ENCODE measurements around the gene KPNA5. TPM values are rescaled to one million over a fixed set of nuclear protein-coding genes. Genes with fewer than 3 reads are reported as not detected.
"Not testable (repeated sequence)": the region's sequence is repeated elsewhere in the genome, so short reads cannot be mapped to it uniquely, and the experiment has no call there.

KPNA5 gene
- total RNA-seq, result 10 to 100 TPM; 10.4 to 13.6 TPM

DNA sequence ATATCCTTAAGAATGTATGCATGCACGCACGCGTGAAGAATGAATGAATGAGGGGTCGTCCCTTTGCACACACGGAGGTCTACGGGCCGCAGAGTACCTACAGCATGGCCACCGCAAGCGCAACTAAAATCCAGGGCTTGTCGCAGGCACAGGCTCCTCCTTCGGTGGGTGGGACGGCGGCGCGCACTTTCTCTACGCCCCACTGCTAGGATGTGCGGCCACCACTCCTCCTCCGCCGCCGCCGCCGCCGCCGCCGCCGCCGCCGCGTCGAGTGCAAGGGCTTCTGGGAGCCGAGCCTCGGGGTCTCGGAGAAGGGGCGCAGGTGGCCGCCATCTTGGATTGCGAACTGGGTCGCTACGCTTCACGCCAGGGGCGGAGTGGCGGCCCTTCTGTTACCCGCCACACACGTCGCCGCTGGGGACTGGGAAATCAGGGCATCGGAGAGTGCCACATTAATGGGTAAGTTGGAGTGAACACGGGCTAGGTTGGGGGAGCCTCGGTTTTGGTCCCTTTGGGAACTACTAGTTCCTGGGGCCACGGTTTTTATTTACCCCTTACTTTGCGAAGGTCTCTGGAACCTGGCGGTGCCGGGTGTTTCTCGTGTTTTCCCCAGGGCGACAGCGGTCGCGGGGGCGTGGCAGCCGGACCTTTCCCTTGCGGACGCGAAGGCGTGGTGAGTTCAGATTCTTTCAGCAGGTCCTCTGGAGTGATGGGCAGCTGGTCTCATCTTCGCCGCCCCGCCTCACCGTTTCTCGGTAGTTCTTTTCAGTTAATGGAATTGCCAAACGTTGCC lies at the start of gene KPNA5:
KPNA5 (plus strand) TSS at position 332 of the 793 bp plus-strand sequence; CDS start at position 456, 124 bp downstream.
- peak within 1 kb of the TSS; percentile 98 for H3K4me3 Mint-ChIP-seq
- DNase-seq, result peak; percentile 96
- peak; percentile 96 for ATAC-seq
- H3K36me3 Mint-ChIP-seq (ENCODE audit: low read depth), result peaks cover 23% of the 10 kb centered on the region
- intact Hi-C loops (cut with DNase I, micrococcal nuclease), result loop anchor here (1.0 to 10.0 kb wide), 5 partner anchors 13 to 804 kb away; partner anchors contain the start of genes RWDD1 (in 2 of the 2), ZUP1 (in 2 of the 2), DCBLD1 (in 1 of the 2) and NT5DC1 (in 1 of the 2)
- CTCF ChIA-PET, result interaction anchor here (0.9 kb wide), 1 partner anchor 13 kb away, joined by 4 read pairs; the partner anchor contains the start of gene ZUP1
- H3K27ac Mint-ChIP-seq, result peak within 1 kb of the TSS; percentile 99
- H3K4me1 Mint-ChIP-seq, result peaks cover 30% of the 10 kb centered on the region
- POLR2A ChIA-PET, result interaction anchor here (0.6 to 1.6 kb wide), 3 partner anchors 13 to 110 kb away, joined by 4 to 7 read pairs (median 5); partner anchors contain the start of genes RWDD1 and ZUP1
- H3K27me3 Mint-ChIP-seq, result no peaks in the 10 kb centered on the region
- no peaks in the 10 kb centered on the region for H3K9me3 Mint-ChIP-seq (ENCODE audit: low read depth)

DNA sequence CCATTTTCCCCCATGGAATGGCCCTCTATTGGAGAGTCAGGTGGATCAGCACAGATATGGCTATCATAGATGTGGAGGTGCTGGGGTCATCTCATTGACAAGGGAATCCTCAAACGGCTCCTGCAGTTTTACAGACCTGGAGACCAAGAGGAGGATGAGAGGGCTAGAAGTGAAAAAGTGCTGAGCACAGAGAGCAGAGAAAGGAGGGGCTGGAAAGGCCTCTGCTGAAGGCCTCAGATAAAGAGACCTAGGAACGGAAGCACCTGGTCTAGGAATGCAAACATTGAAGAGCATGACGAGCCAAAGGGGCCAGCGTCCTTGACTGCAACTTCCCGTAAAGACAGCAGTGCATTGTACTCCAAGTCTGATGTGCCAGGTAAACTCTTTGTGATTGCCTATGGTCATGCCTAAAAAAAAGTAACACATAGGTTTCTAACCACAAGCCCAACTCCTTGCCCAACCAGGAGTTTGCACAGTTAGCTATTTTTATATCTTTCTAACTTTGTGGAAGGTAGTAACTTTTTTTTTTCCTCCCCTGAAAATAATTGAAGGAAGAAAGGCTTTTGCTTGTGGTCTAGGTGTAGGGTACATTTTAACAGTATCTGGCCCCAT lies 49.5 kb upstream of the KPNA5 start:
- no peak overlapping the region for H3K4me3 Mint-ChIP-seq
- H3K36me3 Mint-ChIP-seq (ENCODE audit: low read depth), result peaks cover 17% of the 10 kb centered on the region
- DNase-seq (no peak), ATAC-seq (no peak)
- CTCF ChIA-PET, result no interaction called here
- no peak overlapping the region for H3K27ac Mint-ChIP-seq
- intact Hi-C loops (cut with DNase I, micrococcal nuclease), result loop anchor here in 1 of 2 experiments (10.0 kb wide), 1 partner anchor 213 kb away; no protein-coding TSS in a partner anchor
- H3K9me3 Mint-ChIP-seq (ENCODE audit: low read depth), result no peaks in the 10 kb centered on the region
- POLR2A ChIA-PET, result no interaction called here
- H3K4me1 Mint-ChIP-seq, result peaks cover 2% of the 10 kb centered on the region
- H3K27me3 Mint-ChIP-seq, result no peaks in the 10 kb centered on the region

DNA sequence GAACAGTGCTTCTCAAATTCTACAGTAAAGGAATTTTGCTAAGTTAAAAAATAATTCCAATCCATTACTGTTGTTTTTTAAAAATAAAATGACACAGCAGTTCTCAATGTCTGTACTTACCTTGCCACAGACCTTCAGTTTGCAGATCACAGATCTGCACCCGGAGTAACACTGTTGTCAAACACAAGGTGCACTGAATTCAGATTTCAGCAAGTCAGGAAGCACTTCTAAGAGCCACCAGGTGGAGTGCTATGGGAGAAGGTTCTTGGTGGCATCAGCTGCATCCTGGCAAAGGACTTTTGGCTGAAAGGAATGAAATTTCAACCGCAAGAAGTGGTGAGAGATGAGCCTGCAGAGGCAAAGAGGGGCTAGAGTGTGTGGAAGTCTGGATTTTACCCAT lies 47.3 kb upstream of the KPNA5 start:
- POLR2A ChIA-PET, result no interaction called here
- Mint-ChIP-seq H3K27me3 (no peaks in the 10 kb centered on the region), H3K4me1 (peaks cover 2% of the 10 kb centered on the region), H3K4me3 (no peak overlapping the region), H3K36me3 (ENCODE audit: low read depth) (peaks cover 24% of the 10 kb centered on the region), H3K9me3 (ENCODE audit: low read depth) (no peaks in the 10 kb centered on the region), H3K27ac (no peak overlapping the region)
- intact Hi-C loops (cut with DNase I, micrococcal nuclease), result loop anchor here in 1 of 2 experiments (10.0 kb wide), 1 partner anchor 211 kb away; no protein-coding TSS in a partner anchor
- peak; percentile 47 for ATAC-seq
- CTCF ChIA-PET, result interaction anchor here (1.1 kb wide), 1 partner anchor 34 kb away, joined by 3 read pairs; no protein-coding TSS in a partner anchor
- no peak for DNase-seq

DNA sequence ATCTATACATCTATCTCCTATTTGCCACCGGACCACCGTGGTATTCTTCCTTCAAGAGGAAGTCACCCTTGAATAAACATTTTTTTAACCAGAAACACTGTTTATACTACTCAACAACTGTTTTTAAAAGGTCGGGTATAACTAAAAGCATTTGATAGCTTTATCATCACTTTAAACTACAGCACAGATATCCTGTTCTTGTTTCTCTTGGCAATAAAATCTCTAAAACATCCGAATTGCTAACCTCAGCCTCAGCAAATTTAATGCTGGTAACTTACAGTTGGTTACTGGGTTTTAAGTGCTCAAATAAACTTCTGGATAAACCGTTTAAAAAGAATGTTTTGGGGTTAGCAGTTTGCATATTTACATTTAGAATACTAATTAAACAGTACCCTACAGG lies 32.9 kb upstream of the KPNA5 start:
- ChIA-PET POLR2A (no interaction called here), CTCF (interaction anchor here (1.2 to 3.1 kb wide), 6 partner anchors 13 to 430 kb away, joined by 3 to 16 read pairs (median 4); no protein-coding TSS in a partner anchor)
- no peaks in the 10 kb centered on the region for H3K9me3 Mint-ChIP-seq (ENCODE audit: low read depth)
- peaks cover 33% of the 10 kb centered on the region for H3K36me3 Mint-ChIP-seq (ENCODE audit: low read depth)
- peaks cover 6% of the 10 kb centered on the region for H3K4me1 Mint-ChIP-seq
- no peak overlapping the region for H3K4me3 Mint-ChIP-seq
- no peaks in the 10 kb centered on the region for H3K27me3 Mint-ChIP-seq
- ATAC-seq, result no peak
- no peak overlapping the region for H3K27ac Mint-ChIP-seq
- intact Hi-C loops (cut with DNase I, micrococcal nuclease), result no loop called here
- DNase-seq, result no peak

DNA sequence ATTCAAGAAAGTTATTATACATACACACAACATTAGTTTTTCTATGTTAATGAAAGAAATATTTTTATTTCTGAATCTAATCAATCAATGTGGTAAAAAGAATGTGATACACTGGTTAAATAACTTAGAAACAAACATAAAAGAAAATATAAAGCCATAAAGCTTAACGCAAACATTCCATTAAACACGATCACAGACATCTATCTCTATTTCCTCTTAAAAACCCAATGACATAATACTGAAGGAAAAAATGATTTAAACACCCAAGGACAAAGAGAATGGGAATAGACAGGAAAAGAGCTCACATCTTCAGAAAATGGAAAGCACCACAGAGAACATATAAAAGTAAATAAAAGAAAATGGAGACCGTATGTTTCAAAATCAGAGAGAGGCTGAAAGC lies 31.9 kb upstream of the KPNA5 start:
- H3K36me3 Mint-ChIP-seq (ENCODE audit: low read depth), result peaks cover 24% of the 10 kb centered on the region
- intact Hi-C loops (cut with DNase I, micrococcal nuclease), result no loop called here
- no peaks in the 10 kb centered on the region for H3K9me3 Mint-ChIP-seq (ENCODE audit: low read depth)
- ChIA-PET POLR2A (no interaction called here), CTCF (interaction anchor here (0.6 to 1.8 kb wide), 7 partner anchors 14 to 480 kb away, joined by 3 to 6 read pairs (median 3); no protein-coding TSS in a partner anchor)
- no peak overlapping the region for H3K4me3 Mint-ChIP-seq
- ATAC-seq (no peak), DNase-seq (no peak)
- peaks cover 6% of the 10 kb centered on the region for H3K4me1 Mint-ChIP-seq
- H3K27me3 Mint-ChIP-seq, result no peaks in the 10 kb centered on the region
- H3K27ac Mint-ChIP-seq, result no peak overlapping the region

DNA sequence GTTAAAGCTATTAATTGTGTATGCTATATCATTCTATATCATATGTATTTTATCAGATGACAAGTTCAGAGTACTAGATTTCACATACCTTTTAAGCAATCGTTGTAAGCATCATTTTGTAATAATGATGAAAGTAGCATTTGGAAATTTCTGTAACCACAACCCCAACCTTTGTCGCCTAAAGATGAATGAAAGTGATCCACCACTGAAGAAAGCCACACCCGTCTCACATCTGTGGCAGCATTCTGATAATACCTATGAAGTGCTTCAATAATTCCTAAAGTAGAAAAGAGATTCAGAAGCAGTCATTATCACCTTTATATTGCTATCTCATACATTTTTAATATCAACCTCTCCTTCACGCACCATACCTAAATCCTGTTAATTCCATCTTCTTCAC lies 29.1 kb upstream of the KPNA5 start:
- intact Hi-C loops (cut with DNase I, micrococcal nuclease), result no loop called here

DNA sequence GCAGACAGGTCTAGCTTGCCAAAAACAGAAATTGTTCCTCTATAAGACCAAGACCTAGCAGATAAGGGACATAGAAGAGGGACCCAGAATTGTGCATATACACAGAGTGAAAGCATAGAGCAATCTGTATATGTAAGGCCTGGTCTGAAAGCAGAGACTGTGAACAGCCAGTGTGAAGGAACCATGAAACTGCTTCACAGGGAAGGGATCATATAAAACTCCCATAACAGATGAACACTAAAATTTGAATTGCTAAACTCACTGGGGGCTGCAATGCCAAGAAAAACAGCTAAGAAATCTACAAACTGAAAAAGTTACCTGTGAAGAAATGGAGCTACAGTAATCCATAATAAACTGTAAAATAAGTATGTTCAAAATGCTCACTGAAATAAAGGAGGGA lies 19.4 kb upstream of the KPNA5 start:
- Mint-ChIP-seq H3K27ac (no peak overlapping the region), H3K27me3 (no peaks in the 10 kb centered on the region), H3K36me3 (ENCODE audit: low read depth) (peaks cover 42% of the 10 kb centered on the region), H3K4me3 (no peak overlapping the region), H3K4me1 (peaks cover 41% of the 10 kb centered on the region), H3K9me3 (ENCODE audit: low read depth) (no peaks in the 10 kb centered on the region)
- DNase-seq (no peak), ATAC-seq (no peak)
- ChIA-PET POLR2A (no interaction called here), CTCF (interaction anchor here (0.6 to 2.4 kb wide), 3 partner anchors 14 to 419 kb away, joined by 3 to 16 read pairs (median 3); no protein-coding TSS in a partner anchor)
- intact Hi-C loops (cut with DNase I, micrococcal nuclease), result loop anchor here in 1 of 2 experiments (10.0 kb wide), 1 partner anchor 387 kb away; the partner anchor contains the start of gene TSPYL1

More for the DNA sequence above, 29.1 kb upstream of the KPNA5 start:
- Mint-ChIP-seq H3K36me3 (ENCODE audit: low read depth) (peaks cover 25% of the 10 kb centered on the region), H3K27ac (no peak overlapping the region), H3K9me3 (ENCODE audit: low read depth) (no peaks in the 10 kb centered on the region), H3K4me3 (no peak overlapping the region), H3K4me1 (peaks cover 6% of the 10 kb centered on the region), H3K27me3 (no peaks in the 10 kb centered on the region)
- ChIA-PET POLR2A (no interaction called here), CTCF (no interaction called here)
- no peak for DNase-seq
- no peak for ATAC-seq

DNA sequence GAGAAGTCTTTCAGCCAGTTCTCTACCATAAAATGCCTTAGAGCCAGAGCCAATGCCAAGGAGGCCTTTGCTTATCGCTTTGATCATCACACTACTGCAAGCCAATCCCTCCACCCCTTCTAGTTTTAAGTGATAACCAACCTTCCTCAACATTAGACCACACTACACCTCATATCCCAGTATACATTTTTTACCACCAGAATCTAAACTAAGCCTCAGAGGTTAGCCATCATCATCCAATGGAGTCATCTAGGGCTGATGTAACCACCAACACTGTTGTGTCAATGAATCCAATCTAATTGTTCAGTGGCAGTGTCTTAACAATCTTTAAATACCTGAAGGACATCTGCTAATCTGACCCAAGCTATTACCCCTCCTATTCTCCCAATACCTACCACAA lies 18.8 kb upstream of the KPNA5 start:
- Mint-ChIP-seq H3K4me1 (peaks cover 46% of the 10 kb centered on the region), H3K4me3 (no peak overlapping the region), H3K9me3 (ENCODE audit: low read depth) (no peaks in the 10 kb centered on the region), H3K36me3 (ENCODE audit: low read depth) (peaks cover 40% of the 10 kb centered on the region), H3K27ac (peak overlapping the region; percentile 14), H3K27me3 (no peaks in the 10 kb centered on the region)
- DNase-seq (no peak), ATAC-seq (peak; percentile 86)
- intact Hi-C loops (cut with DNase I, micrococcal nuclease), result loop anchor here in 1 of 2 experiments (10.0 kb wide), 1 partner anchor 387 kb away; the partner anchor contains the start of gene TSPYL1
- ChIA-PET CTCF (interaction anchor here (2.4 kb wide), 1 partner anchor 15 kb away, joined by 16 read pairs; no protein-coding TSS in a partner anchor), POLR2A (no interaction called here)

DNA sequence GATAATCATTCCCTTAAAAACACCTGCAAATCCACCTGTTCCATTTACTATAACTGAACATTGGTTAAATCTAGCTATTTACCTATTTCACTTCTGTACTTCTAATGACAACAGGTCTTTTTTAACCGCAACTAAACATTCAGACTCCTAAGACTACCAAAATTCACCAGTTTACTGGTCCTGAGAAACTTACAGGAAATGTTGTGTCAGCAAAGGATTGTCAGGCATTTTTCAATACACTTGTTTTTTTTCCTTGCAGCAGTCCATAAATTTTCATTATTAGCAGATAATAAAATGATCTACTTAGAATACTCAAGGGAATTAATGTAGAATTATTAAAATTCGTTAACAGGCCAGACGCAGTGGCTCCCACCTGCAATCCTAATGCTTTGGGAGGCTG lies 17.7 kb upstream of the KPNA5 start:
- Mint-ChIP-seq H3K4me1 (peaks cover 50% of the 10 kb centered on the region), H3K27ac (peak overlapping the region; percentile 67), H3K9me3 (ENCODE audit: low read depth) (no peaks in the 10 kb centered on the region), H3K4me3 (no peak overlapping the region), H3K36me3 (ENCODE audit: low read depth) (peaks cover 38% of the 10 kb centered on the region), H3K27me3 (no peaks in the 10 kb centered on the region)
- no peak for DNase-seq
- intact Hi-C loops (cut with DNase I, micrococcal nuclease), result loop anchor here in 1 of 2 experiments (10.0 kb wide), 1 partner anchor 389 kb away; the partner anchor contains the start of gene TSPYL1
- POLR2A ChIA-PET, result no interaction called here
- ATAC-seq, result no peak
- CTCF ChIA-PET, result no interaction called here

DNA sequence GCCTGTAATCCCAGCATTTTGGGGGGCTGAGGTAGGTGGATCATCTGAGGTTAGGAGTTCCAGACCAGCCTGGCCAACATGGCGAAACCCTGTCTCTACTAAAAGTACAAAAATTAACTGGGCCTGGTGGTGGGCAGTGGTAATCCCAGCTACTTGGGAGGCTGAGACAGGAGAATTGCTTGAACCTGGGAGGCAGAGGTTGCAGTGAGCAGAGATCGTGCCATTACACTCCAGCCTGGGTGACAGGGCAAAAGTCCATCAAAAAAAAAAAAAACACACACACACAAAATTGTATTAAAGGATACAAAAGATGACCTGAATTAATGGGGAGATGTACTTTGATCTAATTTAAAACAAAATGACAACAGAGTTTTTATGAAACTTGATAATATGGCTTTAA lies 16.8 kb upstream of the KPNA5 start:
- ATAC-seq; H3K27me3 Mint-ChIP-seq; CTCF ChIA-PET; H3K9me3 Mint-ChIP-seq (ENCODE audit: low read depth); H3K4me3 Mint-ChIP-seq; POLR2A ChIA-PET; DNase-seq: not testable (repeated sequence)
- Mint-ChIP-seq H3K36me3 (ENCODE audit: low read depth) (peaks cover 37% of the 10 kb centered on the region), H3K4me1 (peaks cover 50% of the 10 kb centered on the region), H3K27ac (peak overlapping the region; percentile 6)
- intact Hi-C loops (cut with DNase I, micrococcal nuclease), result loop anchor here (1.0 to 10.0 kb wide), 2 partner anchors 87 to 389 kb away; partner anchors contain the start of gene TSPYL1 (in 1 of the 2)

DNA sequence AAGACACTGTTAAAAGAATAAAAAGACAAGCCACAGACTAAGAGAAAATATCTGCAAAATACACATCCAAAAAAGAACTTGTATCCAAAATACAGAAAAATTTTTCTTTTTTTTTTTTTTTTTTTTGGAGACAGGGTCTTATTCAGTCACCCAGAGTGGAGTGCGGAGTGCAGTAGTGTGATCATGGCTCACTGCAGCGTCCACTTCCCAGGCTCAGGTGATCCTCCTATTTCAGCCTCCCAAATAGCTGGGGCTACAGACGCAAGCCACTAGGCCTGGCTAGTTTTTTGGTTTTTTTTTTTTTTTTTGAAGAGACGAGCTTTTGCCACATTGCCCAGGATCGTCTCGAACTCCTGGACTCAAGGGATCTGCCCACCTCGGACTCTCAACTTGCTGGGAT lies 15.5 kb upstream of the KPNA5 start:
- Mint-ChIP-seq H3K36me3 (ENCODE audit: low read depth) (peaks cover 33% of the 10 kb centered on the region), H3K4me1 (peaks cover 50% of the 10 kb centered on the region), H3K4me3 (peak overlapping the region; percentile 52), H3K27ac (peak overlapping the region; percentile 33), H3K9me3 (ENCODE audit: low read depth) (no peaks in the 10 kb centered on the region), H3K27me3 (no peaks in the 10 kb centered on the region)
- ATAC-seq, result no peak
- POLR2A ChIA-PET, result interaction anchor here (0.6 kb wide), 1 partner anchor 301 kb away, joined by 3 read pairs; no protein-coding TSS in a partner anchor
- DNase-seq, result no peak
- CTCF ChIA-PET, result interaction anchor here (0.6 to 2.1 kb wide), 5 partner anchors 9 to 377 kb away, joined by 3 to 6 read pairs (median 3); partner anchors contain the start of gene RWDD1
- intact Hi-C loops (cut with DNase I, micrococcal nuclease), result loop anchor here (5.0 to 10.0 kb wide), 4 partner anchors 93 to 937 kb away; partner anchors contain the start of genes GOPC (in 1 of the 2), NT5DC1 (in 1 of the 2), RWDD1 (in 1 of the 2) and TSPYL1 (in 1 of the 2)

Data from activated CD4-positive, alpha-beta T cell treated with anti-CD3 and anti-CD28 coated beads for 36 hours (primary cell).